Uterus (tissue), 4 donors: ENCODE data around the gene LZTS3. TPM values are rescaled to one million over a fixed set of nuclear protein-coding genes. Genes with fewer than 3 reads are reported as not detected.

ENCODE experiments used
- DNase-seq, 2 donors: peaks; one replicate each; pipeline ENCODE4 v3.0.0-alpha.2; 2019 to 2020
- H3K27ac ChIP-seq, 2 donors: fragments of 200-600 bp; sonication (generic); 1 replicate in 1 of 2; 2 replicates in 1 of 2; pipeline ENCODE4 v1.5.1; 2016 to 2018
- H3K27me3 ChIP-seq, 2 donors: fragments of 200-600 bp; sonication (generic); one replicate each; pipeline ENCODE4 v1.5.1; 2018 to 2019; ENCODE audit warnings: control low read depth in 1 of 2
- H3K36me3 ChIP-seq, 2 donors: fragments of 200-600 bp; sonication (generic); one replicate each; pipeline ENCODE4 v1.5.1; 2019; ENCODE audit warnings: control low read depth in 1 of 2
- H3K4me1 ChIP-seq, 2 donors: fragments of 200-600 bp; sonication (generic); one replicate each; pipeline ENCODE4 v1.5.1; 2018 to 2019; ENCODE audit warnings: control low read depth in 1 of 2
- H3K4me3 ChIP-seq, 2 donors: fragments of 200-600 bp; sonication (generic); 1 replicate in 1 of 2; 2 replicates in 1 of 2; pipeline ENCODE4 v1.5.1; 2018 to 2019; ENCODE audit warnings: mild to moderate bottlenecking in 1 of 2
- H3K9me3 ChIP-seq, 2 donors: fragments of 200-600 bp; sonication (generic); one replicate each; pipeline ENCODE4 v1.5.1; 2019; ENCODE audit warnings: control low read depth in 1 of 2
- CTCF ChIP-seq, 4 experiments: fragments of 200-600 bp in 2 of 4; fragments of 450-650 bp in 2 of 4; sonication (generic) in 2 of 4; IDR thresholded peaks; one replicate each; pipeline ENCODE4 v1.5.1; 2016 to 2019; ENCODE audit warnings: antibody characterized with exemption in 4 of 4, mild to moderate bottlenecking in 2 of 4, moderate library complexity in 1 of 4
- POLR2A ChIP-seq, 2 donors: fragments of 450-650 bp; IDR thresholded peaks; one replicate each; pipeline ENCODE4 v1.6.1; 2016; ENCODE audit warnings: antibody characterized with exemption in 2 of 2, mild to moderate bottlenecking in 1 of 2, moderate library complexity in 1 of 2
- intact Hi-C: fragments of 100-400 bp; cut with DNase I; formaldehyde crosslinking; loops from one replicate; pipeline ENCODE4 v1.15.1; 2023; ENCODE audit warnings: low total_unique reads
- total RNA-seq, 4 donors: library from RNA; depleted of rRNA in 3 of 4; stranded (reverse); fragments of >200 nt in 3 of 4; gene quantifications; one replicate each; pipeline versions ENCODE4 v1.1.0 to v1.2.4, GENCODE V29; 2014 to 2023
- donor health status: DM: yes; HTN: yes; CAD: no.

LZTS3 gene
- total RNA-seq, 4 donors from 2014 or later, result 3.6 to 13.1 (median 8.2) TPM

GRCh38 chr20:3195590-3196237 lies 22.4 kb upstream of the LZTS3 start:
- no peaks in the 10 kb centered on the region for H3K4me1 ChIP-seq
- H3K4me3 ChIP-seq, result no peak overlapping the region
- no peaks in the 10 kb centered on the region for H3K36me3 ChIP-seq
- no peaks in the 10 kb centered on the region for H3K27me3 ChIP-seq
- intact Hi-C loops, result no loop called here
- no peak overlapping the region for H3K27ac ChIP-seq
- H3K9me3 ChIP-seq, result no peaks in the 10 kb centered on the region
- no peak for DNase-seq
- no peak for TF ChIP-seq POLR2A (IDR thresholded peaks at IDR 0.05)
- no peak for TF ChIP-seq CTCF (IDR thresholded peaks at IDR 0.05)

GRCh38 chr20:3194617-3195280 lies 21.4 kb upstream of the LZTS3 start:
- no peak for DNase-seq
- Histone ChIP-seq H3K4me1 (no peaks in the 10 kb centered on the region), H3K27me3 (no peaks in the 10 kb centered on the region), H3K27ac (no peak overlapping the region), H3K4me3 (no peak overlapping the region), H3K9me3 (no peaks in the 10 kb centered on the region), H3K36me3 (no peaks in the 10 kb centered on the region)
- intact Hi-C loops, result no loop called here
- TF ChIP-seq CTCF (IDR thresholded peaks at IDR 0.05), result no peak
- TF ChIP-seq POLR2A (IDR thresholded peaks at IDR 0.05), result no peak

- Histone ChIP-seq H3K27me3 (no peaks in the 10 kb centered on the region), H3K36me3 (no peaks in the 10 kb centered on the region), H3K27ac (no peak overlapping the region), H3K4me3 (no peak overlapping the region), H3K4me1 (no peaks in the 10 kb centered on the region), H3K9me3 (no peaks in the 10 kb centered on the region)
- DNase-seq, result no peak
- intact Hi-C loops, result no loop called here
- TF ChIP-seq POLR2A (IDR thresholded peaks at IDR 0.05) (no peak), CTCF (IDR thresholded peaks at IDR 0.05) (no peak)
These were observed 20.7 kb upstream of the LZTS3 start for GRCh38 chr20:3193806-3194616.

- DNase-seq, result no peak
- intact Hi-C loops, result no loop called here
- Histone ChIP-seq H3K4me3 (no peak overlapping the region), H3K4me1 (no peaks in the 10 kb centered on the region), H3K27me3 (no peaks in the 10 kb centered on the region), H3K36me3 (no peaks in the 10 kb centered on the region), H3K27ac (no peak overlapping the region), H3K9me3 (no peaks in the 10 kb centered on the region)
- no peak for TF ChIP-seq POLR2A (IDR thresholded peaks at IDR 0.05)
- no peak for TF ChIP-seq CTCF (IDR thresholded peaks at IDR 0.05)
These were observed 19.1 kb upstream of the LZTS3 start for GRCh38 chr20:3192226-3193015.
